GM12878 (cell line): ENCODE measurements around the gene PRMT2. TPM values are rescaled to one million over a fixed set of nuclear protein-coding genes. Genes with fewer than 3 reads are reported as not detected.

Source experiments
- ATAC-seq: fragments of 200-7000 bp; cut with Tn5 transposase; 3 replicates; pipeline ENCODE4 v1.9.1; 2020; ENCODE audit warnings: mild to moderate bottlenecking, moderate library complexity
- BruUV-seq: library from RNA; stranded (reverse); fragments of 400-500 nt; replicated peaks from 2 replicates; lab custom pipeline; 2021; lab: Mats Ljungman, UMichigan
- CTCF ChIA-PET: fragments of 300-600 bp; sonication (Branson Sonifier 250); formaldehyde crosslinking; extraction: SDS; loops from one replicate; lab custom pipeline; 2021; ENCODE audit warnings: inconsistent platforms; lab: Yijun Ruan, JAX
- POLR2A ChIA-PET: fragments of 350-600 bp; formaldehyde crosslinking; extraction: SDS; loops from one replicate; lab custom pipeline; 2021; ENCODE audit warnings: inconsistent platforms; lab: Charles Lee
- RAD21 ChIA-PET: fragments of 300-600 bp; sonication (Branson Sonifier 250); formaldehyde crosslinking; loops from one replicate; lab custom pipeline; 2023; ENCODE audit warnings: antibody characterized with exemption; ENCODE audit not compliant: unreplicated experiment; lab: Charles Lee
- SMC1A ChIA-PET: fragments of 300-600 bp; sonication (Branson Sonifier 250); formaldehyde crosslinking; loops from one replicate; lab custom pipeline; 2023; ENCODE audit not compliant: unreplicated experiment, uncharacterized antibody; lab: Charles Lee
- DNase-seq: peaks from one replicate; pipeline ENCODE4 v3.0.0-alpha.2; 2011; ENCODE audit warnings: low read depth, low spot score
- FAIRE-seq: peaks from 3 replicates; lab custom pipeline; 2011; peaks lifted over from hg19 to GRCh38; lab: Jason Lieb, UNC
- H2AFZ ChIP-seq: 2 replicates; pipeline ENCODE4 v1.6.0; 2011; ENCODE audit warnings: low read depth, low read length, control low read depth; ENCODE audit not compliant: control insufficient read depth
- H3K27ac ChIP-seq: 2 replicates; pipeline ENCODE4 v1.5.1; 2011; ENCODE audit warnings: control low read depth; ENCODE audit not compliant: control insufficient read depth, insufficient read depth
- H3K27me3 ChIP-seq, 2 experiments: replicated peaks in 1 of 2; 2 replicates each; pipeline versions ENCODE4 v1.6.0 to v1.6.1; 2011; ENCODE audit warnings: low read length in 1 of 2; ENCODE audit not compliant: control insufficient read depth in 2 of 2, insufficient read depth in 2 of 2
- H3K36me3 ChIP-seq, 2 experiments: 2 replicates each; pipeline ENCODE4 v1.5.1; 2011; ENCODE audit warnings: low read length in 1 of 2; ENCODE audit not compliant: control insufficient read depth in 2 of 2, insufficient read depth in 2 of 2
- H3K4me1 ChIP-seq: 2 replicates; pipeline ENCODE4 v1.6.1; 2011; ENCODE audit warnings: mild to moderate bottlenecking, low read length, moderate library complexity, mixed read lengths; ENCODE audit not compliant: control insufficient read depth, insufficient read depth
- H3K4me2 ChIP-seq: 2 replicates; pipeline ENCODE4 v1.6.0; 2011; ENCODE audit warnings: control low read depth; ENCODE audit not compliant: control insufficient read depth, insufficient read depth
- H3K4me3 ChIP-seq: fragments of 200-600 bp; sonication (generic); 2 replicates; pipeline ENCODE4 v1.5.1; 2016
- H3K79me2 ChIP-seq: 2 replicates; pipeline ENCODE4 v1.6.0; 2011; ENCODE audit warnings: low read length; ENCODE audit not compliant: control insufficient read depth, insufficient read depth
- H3K9ac ChIP-seq: 2 replicates; pipeline ENCODE4 v1.8.0; 2011; ENCODE audit warnings: low read length, control low read depth, mixed read lengths; ENCODE audit not compliant: control insufficient read depth, insufficient read depth
- H3K9me3 ChIP-seq: replicated peaks from 3 replicates; pipeline ENCODE4 v1.5.1; 2011; ENCODE audit warnings: mild to moderate bottlenecking, low read length; ENCODE audit not compliant: control insufficient read depth, insufficient read depth
- H4K20me1 ChIP-seq: 2 replicates; pipeline ENCODE4 v1.6.0; 2011; ENCODE audit not compliant: control insufficient read depth, insufficient read depth
- ATF7 ChIP-seq: fragments of 450-650 bp; IDR thresholded peaks from 2 replicates; pipeline ENCODE4 v1.6.1; 2016; ENCODE audit warnings: low read depth, mild to moderate bottlenecking
- BCLAF1 ChIP-seq: fragments of 450-650 bp; IDR thresholded peaks from 2 replicates; pipeline ENCODE4 v1.6.1; 2017; ENCODE audit warnings: antibody characterized with exemption, mild to moderate bottlenecking, moderate library complexity
- CTCF ChIP-seq, 3 experiments: IDR thresholded peaks in 2 of 3; conservative IDR thresholded peaks in 1 of 3; 2 replicates each; pipeline ENCODE4 v1.5.1; 2011; ENCODE audit warnings: low read depth in 3 of 3, low read length in 3 of 3, mild to moderate bottlenecking in 3 of 3, control low read depth in 2 of 3, moderate library complexity in 2 of 3, inconsistent platforms in 1 of 3, mixed read lengths in 1 of 3; ENCODE audit not compliant: control insufficient read depth in 2 of 3, insufficient read depth in 1 of 3; ENCODE audit errors: extremely low read depth in 1 of 3
- DPF2 ChIP-seq: fragments of 450-650 bp; IDR thresholded peaks from 2 replicates; pipeline ENCODE4 v1.6.1; 2017; ENCODE audit warnings: mild to moderate bottlenecking
- ELK1 ChIP-seq: IDR thresholded peaks from 2 replicates; pipeline ENCODE4 v1.6.1; 2012; ENCODE audit warnings: low read depth, low read length, improper control_type of control experiment
- HCFC1 ChIP-seq: fragments of 150-350 bp; IDR thresholded peaks from 2 replicates; pipeline ENCODE4 v1.6.1; 2014; ENCODE audit warnings: low read length
- HSF1 ChIP-seq: fragments of 150-350 bp; IDR thresholded peaks from 2 replicates; pipeline ENCODE4 v1.6.1; 2014; ENCODE audit warnings: mild to moderate bottlenecking, low read depth, low read length
- IRF3 ChIP-seq: fragments of 450-650 bp; IDR thresholded peaks from 2 replicates; pipeline ENCODE4 v1.6.1; 2014; ENCODE audit warnings: mild to moderate bottlenecking
- NR2C1 ChIP-seq: fragments of 450-650 bp; IDR thresholded peaks from 2 replicates; pipeline ENCODE4 v1.6.1; 2017; ENCODE audit warnings: antibody characterized with exemption, mild to moderate bottlenecking, moderate library complexity
- RB1 ChIP-seq: fragments of 450-650 bp; formaldehyde crosslinking; IDR thresholded peaks from 2 replicates; pipeline ENCODE4 v1.6.1; 2017; ENCODE audit warnings: mild to moderate bottlenecking, borderline replicate concordance
- RUNX3 ChIP-seq: IDR thresholded peaks from 2 replicates; pipeline ENCODE4 v1.6.1; 2012; ENCODE audit warnings: low read length, inconsistent platforms
- SIN3A ChIP-seq: IDR thresholded peaks from 2 replicates; pipeline ENCODE4 v1.6.1; 2012; ENCODE audit warnings: low read depth, low read length, improper control_type of control experiment
- SMAD1 ChIP-seq: fragments of 450-650 bp; IDR thresholded peaks from 2 replicates; pipeline ENCODE4 v1.6.1; 2018; ENCODE audit warnings: mild to moderate bottlenecking, low read depth; ENCODE audit not compliant: partially characterized antibody
- SUZ12 ChIP-seq: fragments of 200-600 bp; sonication (generic); IDR thresholded peaks from one replicate; pipeline ENCODE4 v1.6.1; 2018; ENCODE audit warnings: antibody characterized with exemption, mild to moderate bottlenecking; ENCODE audit not compliant: unreplicated experiment
- YY1 ChIP-seq: IDR thresholded peaks from 2 replicates; pipeline ENCODE4 v1.6.1; 2011; ENCODE audit warnings: low read depth, mild to moderate bottlenecking, low read length
- ZNF622 ChIP-seq: fragments of 450-650 bp; IDR thresholded peaks from 2 replicates; pipeline ENCODE4 v1.6.1; 2017; ENCODE audit warnings: mild to moderate bottlenecking, inconsistent platforms
- WGBS: methylation state at CpG from one replicate; pipeline ENCODE4 v1.1.6; 2016; ENCODE audit warnings: low lambda C conversion rate; ENCODE audit not compliant: insufficient replicate concordance, insufficient coverage; ENCODE audit errors: missing lambda C conversion rate; 5-methylcytosine and 5-hydroxymethylcytosine counted together
- in situ Hi-C: fragments of 300-500 bp; cut with MboI; formaldehyde crosslinking; loops from 9 replicates; pipeline ENCODE4 v1.14.3; 2018; ENCODE audit warnings: mixed read lengths
- intact Hi-C: fragments of 100-400 bp; cut with micrococcal nuclease; formaldehyde crosslinking; loops from one replicate; pipeline ENCODE4 v1.14.2; 2022; ENCODE audit not compliant: unreplicated experiment
- polyA plus RNA-seq, 11 experiments: library from polyadenylated mRNA; depleted of rRNA in 4 of 11; unstranded in 6 of 11; stranded (reverse) in 5 of 11; fragments of >200 nt; fragmentation: Nextera tagmentation in 4 of 11; fragmentation: Illumina TruSeq in 1 of 11; extraction: Ambion mirVana in 4 of 11; extraction: Trizol in 1 of 11; gene quantifications; 1 replicate in 1 of 11; 2 replicates in 10 of 11; pipeline versions ENCODE4 v1.2.1 to v1.2.3, GENCODE V29; 2011 to 2016; ENCODE audit warnings: inconsistent platforms in 2 of 11, missing spikeins in 2 of 11, low read depth in 1 of 11
- total RNA-seq, 4 experiments: library from RNA; depleted of rRNA in 3 of 4; stranded (reverse); fragments of >200 nt in 3 of 4; fragmentation: Illumina TruSeq in 1 of 4; extraction: Trizol in 1 of 4; gene quantifications; 2 replicates each; pipeline versions ENCODE4 v1.2.1 to v1.2.3, GENCODE V29; 2013 to 2021

PRMT2 gene
- total and polyA plus RNA-seq, 10 of the 15 experiments (the other 5 are each of a cell fraction or from before 2014, with no cell fraction given), result 16.1 to 48.6 (median 36.2) TPM

- H3K9me3 ChIP-seq, result no peaks in the 10 kb centered on the region
- intact Hi-C loops (no loop called here), in situ Hi-C loops (no loop called here)
- H2AFZ ChIP-seq, result peak overlapping the region; percentile 58
- peak; percentile 51 for ATAC-seq
- ChIA-PET RAD21 (interaction anchor here (0.7 to 1.5 kb wide), 2 partner anchors 27 to 103 kb away, joined by 3 to 9 read pairs; no protein-coding TSS in a partner anchor), CTCF (interaction anchor here (1.3 to 1.8 kb wide), 3 partner anchors 9 to 491 kb away, joined by 3 to 7 read pairs (median 6); no protein-coding TSS in a partner anchor), POLR2A (interaction anchor here (0.6 to 2.7 kb wide), 5 partner anchors 11 to 175 kb away, joined by 3 to 15 read pairs (median 4); partner anchors contain the start of gene DIP2A), SMC1A (interaction anchor here (0.7 to 1.7 kb wide), 3 partner anchors 16 to 135 kb away, joined by 3 to 5 read pairs (median 5); no protein-coding TSS in a partner anchor)
- under 1% methylated on average over 13 of the region's 14 CpGs for WGBS
- H3K36me3 ChIP-seq, result peaks cover 0 to 7% of the 10 kb centered on the region in 2 experiments; a peak in 1 of 4 replicates
- H3K9ac ChIP-seq, result peak overlapping the region; percentile 76
- BruUV-seq, result TSS peak; percentile 99
- FAIRE-seq, result no peak
- H3K4me1 ChIP-seq, result no peaks in the 10 kb centered on the region
- no peaks in the 10 kb centered on the region for H3K27me3 ChIP-seq
- peak overlapping the region; percentile 70 for H3K4me2 ChIP-seq
- no peaks in the 10 kb centered on the region for H4K20me1 ChIP-seq
- peaks cover 12% of the 10 kb centered on the region for H3K79me2 ChIP-seq
- peak overlapping the region; percentile 85 for H3K27ac ChIP-seq
- peak overlapping the region; percentile 71 for H3K4me3 ChIP-seq
- DNase-seq, result peak; percentile 16
- TF ChIP-seq HCFC1 (no peak), SIN3A (no peak), ATF7 (peak; percentile 42; the same call in 1 of the 2 replicates), HSF1 (no peak), ELK1 (no peak), CTCF (IDR thresholded peaks at IDR 0.05 in 2 of 3, conservative IDR thresholded peaks at IDR 0.05 in 1 of 3; ENCODE audit: control insufficient read depth in 2 of 3, extremely low read depth in 1 of 3, insufficient read depth in 1 of 3, low read depth in 3 of 3, low read length in 3 of 3) (peak in 2 of 3 experiments; percentile 3 to 24; a peak in 1 of 6 replicates), YY1 (peak; percentile 73; the same call in 1 of the 2 replicates), ZNF622 (no peak), RB1 (no peak), BCLAF1 (no peak), NR2C1 (no peak), SUZ12 (no peak), RUNX3 (peak; percentile 68), DPF2 (no peak), IRF3 (no peak), SMAD1 (no peak)
Measured at GRCh38 chr21:46634966-46635323, 529 bp upstream of the PRMT2 start.
